ENCODE results near the gene PPP1R3E. TPM values are rescaled to one million over a fixed set of nuclear protein-coding genes. Genes with fewer than 3 reads are reported as not detected.

Gene PPP1R3E
- total and polyA plus RNA-seq, 2 of the 13 experiments (the other 11 are each of a cell fraction or from before 2014, with no cell fraction given), result 16.5 to 26.5 TPM

DNA sequence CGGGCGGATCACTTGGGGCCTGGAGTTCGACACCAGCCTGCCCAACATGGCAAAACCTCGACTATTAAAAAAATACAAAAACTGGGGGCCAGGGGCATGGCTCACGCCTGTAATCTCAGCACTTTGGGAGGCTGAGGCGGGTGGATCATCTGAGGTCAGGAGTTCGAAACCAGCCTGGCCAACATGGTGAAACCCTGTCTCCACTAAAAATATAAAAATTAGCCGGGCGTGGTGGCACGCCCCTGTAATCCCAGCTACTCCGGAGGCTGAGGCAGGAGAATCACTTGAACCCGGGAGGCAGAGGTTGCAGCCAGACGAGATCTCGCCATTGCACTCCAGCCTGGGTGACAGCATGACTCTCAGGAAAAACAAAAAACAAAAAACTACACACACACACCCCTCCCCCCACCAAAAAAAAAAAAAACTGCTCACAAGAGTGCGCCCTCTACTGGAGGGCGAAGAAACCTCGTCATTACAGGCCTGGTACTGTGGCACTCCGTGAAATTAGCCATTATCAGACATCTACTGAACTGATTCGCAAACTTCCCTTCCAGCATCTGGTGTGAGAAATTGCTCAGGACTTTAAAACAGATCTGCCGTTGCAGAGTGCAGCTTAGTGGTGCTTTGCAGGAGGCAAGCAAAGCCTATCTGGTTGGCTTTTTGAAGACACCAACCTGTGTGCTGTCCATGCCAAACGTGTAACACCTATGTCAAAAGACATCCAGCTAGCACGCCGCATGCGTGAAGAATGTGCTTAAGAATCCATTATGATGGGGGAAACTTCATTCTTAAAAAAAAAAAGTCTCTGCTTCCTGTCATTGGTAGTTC lies 7.7 kb downstream of the PPP1R3E start (continued):
- TF ChIP-seq RBM39 (IDR thresholded peaks at IDR 0.05; ENCODE audit: low read depth, low read length, poor library complexity, severe bottlenecking), result no peak
- peak; percentile 53 for TF ChIP-seq GATAD2A (CRISPR knock-in tag; IDR thresholded peaks at IDR 0.05)
- TF ChIP-seq TEAD3 (CRISPR knock-in tag; optimal IDR thresholded peaks at IDR 0.05; ENCODE audit: borderline replicate concordance), result peak; percentile 60
- no peak for TF ChIP-seq CSRNP2 (CRISPR knock-in tag; conservative IDR thresholded peaks at IDR 0.05; ENCODE audit: low read depth)
- TF ChIP-seq ZNF44 (CRISPR knock-in tag; IDR thresholded peaks at IDR 0.05), result peak; percentile 87
- peak; percentile 84; the same call in 1 of the 2 replicates for TF ChIP-seq ZNF333 (CRISPR knock-in tag; IDR thresholded peaks at IDR 0.05; ENCODE audit: borderline replicate concordance)
- TF ChIP-seq, protein P1, sequence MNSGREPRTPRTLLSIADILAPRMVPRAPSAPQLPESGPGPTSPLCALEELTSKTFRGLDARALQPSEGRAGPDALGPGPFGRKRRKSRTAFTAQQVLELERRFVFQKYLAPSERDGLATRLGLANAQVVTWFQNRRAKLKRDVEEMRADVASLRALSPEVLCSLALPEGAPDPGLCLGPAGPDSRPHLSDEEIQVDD (CRISPR knock-in tag; IDR thresholded peaks at IDR 0.05; ENCODE audit: borderline replicate concordance), result no peak
- TF ChIP-seq STAG1 (CRISPR knock-in tag; IDR thresholded peaks at IDR 0.05), result peak; percentile 31; the same call in 1 of the 2 replicates
- no peak for TF ChIP-seq CHCHD3 (CRISPR knock-in tag; IDR thresholded peaks at IDR 0.05)
- TF ChIP-seq RXRB (CRISPR knock-in tag; IDR thresholded peaks at IDR 0.05; ENCODE audit: borderline replicate concordance), result peak; percentile 44; the same call in 1 of the 2 replicates
- no peak for TF ChIP-seq ZNF484 (CRISPR knock-in tag; IDR thresholded peaks at IDR 0.05; ENCODE audit: borderline replicate concordance, low read depth)
- peak; percentile 46; the same call in 1 of the 2 replicates for TF ChIP-seq SP140L (CRISPR knock-in tag; IDR thresholded peaks at IDR 0.05; ENCODE audit: borderline replicate concordance)
- 0 out of 2 replicates have a peak, but pooled peaks have one; percentile 35 for TF ChIP-seq ZNF607 (CRISPR knock-in tag; IDR thresholded peaks at IDR 0.05; ENCODE audit: borderline replicate concordance)
- peak; percentile 51; the same call in 1 of the 2 replicates for TF ChIP-seq ZGPAT (CRISPR knock-in tag; IDR thresholded peaks at IDR 0.05)
- TF ChIP-seq ATRX (CRISPR knock-in tag; IDR thresholded peaks at IDR 0.05; ENCODE audit: borderline replicate concordance), result no peak
- TF ChIP-seq, protein P2, sequence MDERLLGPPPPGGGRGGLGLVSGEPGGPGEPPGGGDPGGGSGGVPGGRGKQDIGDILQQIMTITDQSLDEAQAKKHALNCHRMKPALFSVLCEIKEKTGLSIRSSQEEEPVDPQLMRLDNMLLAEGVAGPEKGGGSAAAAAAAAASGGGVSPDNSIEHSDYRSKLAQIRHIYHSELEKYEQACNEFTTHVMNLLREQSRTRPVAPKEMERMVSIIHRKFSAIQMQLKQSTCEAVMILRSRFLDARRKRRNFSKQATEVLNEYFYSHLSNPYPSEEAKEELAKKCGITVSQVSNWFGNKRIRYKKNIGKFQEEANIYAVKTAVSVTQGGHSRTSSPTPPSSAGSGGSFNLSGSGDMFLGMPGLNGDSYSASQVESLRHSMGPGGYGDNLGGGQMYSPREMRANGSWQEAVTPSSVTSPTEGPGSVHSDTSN (CRISPR knock-in tag; IDR thresholded peaks at IDR 0.05), result no peak
- TF ChIP-seq ATF1 (CRISPR knock-in tag; IDR thresholded peaks at IDR 0.05), result no peak
- TF ChIP-seq CREB1 (IDR thresholded peaks at IDR 0.05), result peak; percentile 75
- no peak for TF ChIP-seq CREB1 (CRISPR knock-in tag; IDR thresholded peaks at IDR 0.05)
- 0 out of 2 replicates have a peak, but pooled peaks have one; percentile 57 for TF ChIP-seq ZNF367 (CRISPR knock-in tag; IDR thresholded peaks at IDR 0.05; ENCODE audit: borderline replicate concordance)
- TF ChIP-seq AGO2 (optimal IDR thresholded peaks at IDR 0.05; ENCODE audit: low read depth, low read length), result no peak
- TF ChIP-seq FOSL2 (CRISPR knock-in tag; IDR thresholded peaks at IDR 0.05), result peak; percentile 42; the same call in 1 of the 2 replicates
- TF ChIP-seq SATB2 (CRISPR knock-in tag; IDR thresholded peaks at IDR 0.05), result no peak
- TF ChIP-seq GZF1 (CRISPR knock-in tag; IDR thresholded peaks at IDR 0.05), result no peak
- peak; percentile 61; the same call in 1 of the 2 replicates for TF ChIP-seq MEIS2 (CRISPR knock-in tag; IDR thresholded peaks at IDR 0.05)
- no peak for TF ChIP-seq PTBP1 (IDR thresholded peaks at IDR 0.05; ENCODE audit: low read depth, low read length, poor library complexity, severe bottlenecking)
